ENCODE data around the gene LIN7B.
A peak's percentile ranks its signal among the peaks of the same experiment; 100 is the strongest.
"Not testable (repeated sequence)": the region's sequence is repeated elsewhere in the genome, so short reads cannot be mapped to it uniquely, and the experiment has no call there.

LIN7B gene, protein sequence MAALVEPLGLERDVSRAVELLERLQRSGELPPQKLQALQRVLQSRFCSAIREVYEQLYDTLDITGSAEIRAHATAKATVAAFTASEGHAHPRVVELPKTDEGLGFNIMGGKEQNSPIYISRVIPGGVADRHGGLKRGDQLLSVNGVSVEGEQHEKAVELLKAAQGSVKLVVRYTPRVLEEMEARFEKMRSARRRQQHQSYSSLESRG

GRCh38 chr19:49113762-49114629 is at the start of gene LIN7B:
TSS of gene LIN7B (plus strand) at chr19:49114370. CDS start at chr19:49114405, 35 bp downstream.
- peak; percentile 40 to 49 for DNase-seq (ENCODE audit: low read depth in 2 of 2)

GRCh38 chr19:49064768-49065611 is 49.2 kb upstream of the LIN7B start, which contains the start of gene NTF4:
TSS of gene NTF4 (minus strand) at chr19:49064818. CDS start at chr19:49061997, 2,821 bp downstream.
- DNase-seq (ENCODE audit: low read depth in 2 of 2): no peak

- no peak for DNase-seq (ENCODE audit: low read depth in 2 of 2)
Observed at GRCh38 chr19:49065905-49066512, 48.2 kb upstream of the LIN7B start.

GRCh38 chr19:49067554-49067953 is 46.6 kb upstream of the LIN7B start:
- DNase-seq (ENCODE audit: low read depth in 2 of 2): no peak

GRCh38 chr19:49069026-49069425 is 45.1 kb upstream of the LIN7B start:
- no peak for DNase-seq (ENCODE audit: low read depth in 2 of 2)

GRCh38 chr19:49070416-49070815 is 43.8 kb upstream of the LIN7B start:
- no peak for DNase-seq (ENCODE audit: low read depth in 2 of 2)

GRCh38 chr19:49071860-49072547 is 42.2 kb upstream of the LIN7B start:
- DNase-seq (ENCODE audit: low read depth in 2 of 2): no peak

- no peak for DNase-seq (ENCODE audit: low read depth in 2 of 2)
Observed at GRCh38 chr19:49073514-49074378, 40.4 kb upstream of the LIN7B start.

DNA sequence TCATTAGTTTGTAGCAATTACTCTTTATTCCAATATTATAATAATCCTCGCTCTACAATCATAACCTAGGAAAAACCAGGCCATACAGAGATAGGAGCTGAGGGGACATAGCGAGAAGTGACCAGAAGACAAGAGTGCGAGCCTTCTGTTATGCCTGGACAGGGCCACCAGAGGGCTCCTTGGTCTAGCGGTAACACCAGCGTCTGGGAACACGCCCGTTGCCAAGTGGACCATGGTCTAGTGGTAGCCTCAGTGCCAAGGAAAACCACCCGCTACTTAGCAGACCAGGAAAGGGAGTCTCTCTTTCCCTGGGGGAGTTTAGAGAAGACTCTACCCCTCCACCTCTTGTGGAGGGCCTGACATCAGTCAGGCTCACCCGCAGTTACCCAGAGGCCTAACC is 39.3 kb upstream of the LIN7B start:
- DNase-seq (ENCODE audit: low read depth in 2 of 2): not testable (repeated sequence)

GRCh38 chr19:49080392-49080791 is 33.8 kb upstream of the LIN7B start:
- DNase-seq (ENCODE audit: low read depth in 2 of 2): no peak

- no peak for DNase-seq (ENCODE audit: low read depth in 2 of 2)
Observed at GRCh38 chr19:49081273-49081672, 32.9 kb upstream of the LIN7B start.

DNA sequence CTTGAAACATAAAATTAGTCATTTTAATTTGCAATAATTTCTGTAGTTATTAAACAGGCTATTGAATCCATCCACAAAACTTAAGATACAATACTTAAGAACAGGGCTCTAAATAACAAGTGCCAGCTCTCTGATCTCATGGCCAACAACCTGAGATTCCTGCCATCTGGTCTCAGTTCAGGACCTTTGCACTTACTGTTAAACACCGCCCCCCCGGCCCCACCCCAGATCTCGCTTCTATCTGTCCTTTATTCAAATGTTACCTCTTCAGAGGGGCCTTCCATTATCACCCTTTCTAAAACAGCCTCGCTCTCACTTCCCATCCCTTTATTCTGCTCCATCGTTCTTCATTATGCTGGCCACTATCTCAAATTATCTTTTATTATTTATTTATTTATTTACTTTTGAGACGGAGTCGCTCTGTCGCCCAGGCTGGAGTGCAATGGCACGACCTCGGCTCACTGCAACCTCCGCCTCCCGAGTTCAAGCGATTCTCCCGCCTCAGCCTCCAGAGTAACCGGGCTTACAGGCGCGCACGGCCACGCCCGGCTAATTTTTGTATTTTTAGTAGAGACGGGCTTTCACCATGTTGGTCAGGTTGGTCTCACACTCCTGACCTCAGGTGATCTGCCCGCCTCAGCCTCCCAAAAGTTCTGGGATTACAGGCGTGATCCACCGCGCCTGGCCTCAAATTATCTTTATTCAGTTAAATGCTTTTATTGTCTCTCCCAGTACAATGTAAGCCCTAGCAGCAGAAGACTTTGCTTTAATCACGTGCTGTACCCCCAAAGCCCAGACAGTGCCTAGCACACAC is 29.8 kb upstream of the LIN7B start:
- DNase-seq (ENCODE audit: low read depth in 2 of 2): no peak

GRCh38 chr19:49085020-49085867 is 28.9 kb upstream of the LIN7B start, which contains the start of gene SNRNP70:
TSS of gene SNRNP70 (plus strand) at chr19:49085451. CDS start at chr19:49086415, 964 bp downstream.
- DNase-seq (ENCODE audit: low read depth in 2 of 2): peak; percentile 97 to 98

DNA sequence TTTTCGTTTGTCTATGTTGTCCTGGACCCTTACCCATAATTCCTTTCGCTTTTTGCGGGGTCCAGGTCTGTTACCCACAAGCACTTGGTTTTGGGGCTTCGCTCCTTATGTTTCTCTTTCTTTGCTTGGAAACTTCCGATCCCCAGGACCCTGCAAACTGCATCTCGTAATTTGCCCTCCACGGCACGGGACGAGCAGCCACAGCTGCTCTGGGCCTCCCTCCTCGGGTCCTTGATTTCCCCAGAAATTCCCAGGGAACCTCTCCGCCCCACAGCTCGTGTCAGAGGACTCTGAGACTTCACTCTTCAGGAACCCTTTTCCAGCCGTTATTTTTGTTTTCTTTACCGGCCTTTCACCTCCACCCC is 28.3 kb upstream of the LIN7B start:
- DNase-seq (ENCODE audit: low read depth in 2 of 2): no peak

- DNase-seq (ENCODE audit: low read depth in 2 of 2): no peak
Observed at GRCh38 chr19:49086296-49086695, 27.9 kb upstream of the LIN7B start.

GRCh38 chr19:49091391-49092038 is 22.7 kb upstream of the LIN7B start:
- no peak for DNase-seq (ENCODE audit: low read depth in 2 of 2)

DNA sequence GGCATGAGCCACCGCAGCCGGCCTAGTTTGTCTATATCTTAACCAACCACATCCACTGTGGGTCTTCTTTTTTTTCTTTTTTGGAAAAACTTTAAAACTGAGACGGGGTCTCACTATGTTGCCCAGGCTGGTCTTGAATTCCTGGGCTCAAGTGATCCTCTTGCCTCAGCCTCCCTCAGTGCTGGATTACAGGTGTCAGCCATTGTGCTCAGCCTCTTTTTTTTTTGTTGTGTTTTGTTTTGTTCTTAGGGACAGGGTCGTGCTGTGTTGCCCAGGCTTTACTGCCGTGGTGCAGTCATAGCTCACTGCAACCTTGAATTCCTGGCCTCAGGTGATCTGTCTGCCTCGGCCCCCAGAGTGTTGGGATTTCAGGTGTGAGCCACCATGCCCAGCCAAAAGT is 21.5 kb upstream of the LIN7B start:
- DNase-seq (ENCODE audit: low read depth in 2 of 2): no peak

All from activated CD8-positive, alpha-beta memory T cell treated with anti-CD3 and anti-CD28 coated beads for 4 hours (primary cell).